ENCODE data around the gene PLCL1.

DNA sequence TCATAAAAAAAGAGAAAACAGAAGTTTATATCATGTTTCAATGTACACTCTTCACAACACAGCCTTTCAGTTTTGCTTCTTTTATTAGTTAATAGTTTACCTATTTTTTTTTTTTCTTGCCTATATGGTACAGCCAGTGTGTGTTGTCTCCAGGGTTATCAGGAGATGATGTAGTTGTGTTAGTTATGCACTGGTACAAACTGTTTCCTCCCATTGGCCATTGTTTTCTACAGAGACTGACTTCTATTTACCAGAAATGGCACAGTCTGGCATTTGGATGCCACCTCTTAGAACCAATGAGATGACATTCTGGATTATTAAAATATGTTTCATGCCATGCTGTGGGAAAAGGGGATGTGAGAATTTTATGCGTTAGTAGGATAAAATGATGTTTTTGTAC, 339.4 kb downstream of the PLCL1 start:
- no peak for TF ChIP-seq POLR2AphosphoS5 (IDR thresholded peaks at IDR 0.05; ENCODE audit: borderline replicate concordance, low read depth, low read length)
- TF ChIP-seq EZH2 (IDR thresholded peaks at IDR 0.05) = no peak
- TF ChIP-seq FOXP2 (optimal IDR thresholded peaks at IDR 0.05; ENCODE audit: control extremely low read depth, extremely low read length, insufficient read depth) = no peak

Data from SK-N-MC (cell line).